ENCODE results near the gene CAPRIN1.

Gene CAPRIN1

GRCh38 chr11:34124885-34125668, 73.5 kb downstream of the CAPRIN1 start:
- in situ Hi-C loops (cut with HindIII; ENCODE audit: low sequenced_read_pairs), result no loop called here
- TF ChIP-seq, protein P1, sequence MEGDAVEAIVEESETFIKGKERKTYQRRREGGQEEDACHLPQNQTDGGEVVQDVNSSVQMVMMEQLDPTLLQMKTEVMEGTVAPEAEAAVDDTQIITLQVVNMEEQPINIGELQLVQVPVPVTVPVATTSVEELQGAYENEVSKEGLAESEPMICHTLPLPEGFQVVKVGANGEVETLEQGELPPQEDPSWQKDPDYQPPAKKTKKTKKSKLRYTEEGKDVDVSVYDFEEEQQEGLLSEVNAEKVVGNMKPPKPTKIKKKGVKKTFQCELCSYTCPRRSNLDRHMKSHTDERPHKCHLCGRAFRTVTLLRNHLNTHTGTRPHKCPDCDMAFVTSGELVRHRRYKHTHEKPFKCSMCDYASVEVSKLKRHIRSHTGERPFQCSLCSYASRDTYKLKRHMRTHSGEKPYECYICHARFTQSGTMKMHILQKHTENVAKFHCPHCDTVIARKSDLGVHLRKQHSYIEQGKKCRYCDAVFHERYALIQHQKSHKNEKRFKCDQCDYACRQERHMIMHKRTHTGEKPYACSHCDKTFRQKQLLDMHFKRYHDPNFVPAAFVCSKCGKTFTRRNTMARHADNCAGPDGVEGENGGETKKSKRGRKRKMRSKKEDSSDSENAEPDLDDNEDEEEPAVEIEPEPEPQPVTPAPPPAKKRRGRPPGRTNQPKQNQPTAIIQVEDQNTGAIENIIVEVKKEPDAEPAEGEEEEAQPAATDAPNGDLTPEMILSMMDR (IDR thresholded peaks at IDR 0.05; ENCODE audit: low read depth, low read length), result no peak
- DNase-seq (ENCODE audit: low read depth, low spot score), result no peak
- H3K4me3 ChIP-seq (ENCODE audit: low read depth, low read length), result no peak overlapping the region

GRCh38 chr11:34126959-34127848, 75.7 kb downstream of the CAPRIN1 start:
- no peak overlapping the region for H3K4me3 ChIP-seq (ENCODE audit: low read depth, low read length)
- TF ChIP-seq, protein P1 (IDR thresholded peaks at IDR 0.05; ENCODE audit: low read depth, low read length), result no peak
- DNase-seq (ENCODE audit: low read depth, low spot score), result no peak
- in situ Hi-C loops (cut with HindIII; ENCODE audit: low sequenced_read_pairs), result no loop called here

DNA sequence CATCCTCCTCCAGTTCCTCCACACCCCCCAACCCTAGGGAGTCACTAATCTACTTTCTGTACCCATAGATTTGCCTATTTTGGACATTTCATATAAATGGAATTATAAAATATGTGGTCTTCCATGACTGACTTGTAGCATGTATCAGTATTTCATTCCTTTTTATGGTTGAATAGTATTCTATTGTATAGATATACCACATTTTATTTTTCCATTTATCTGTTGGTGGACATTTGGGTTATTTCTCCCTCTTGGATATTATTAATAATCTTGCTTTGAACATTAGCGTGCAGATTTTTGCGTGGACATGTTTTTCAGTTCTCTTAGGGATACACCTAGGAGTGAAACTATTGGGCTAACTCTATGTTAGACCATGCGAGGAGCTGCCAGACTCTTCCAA, 77.3 kb downstream of the CAPRIN1 start:
- TF ChIP-seq, protein P1 (IDR thresholded peaks at IDR 0.05; ENCODE audit: low read depth, low read length), result no peak
- in situ Hi-C loops (cut with HindIII; ENCODE audit: low sequenced_read_pairs), result no loop called here
- H3K4me3 ChIP-seq (ENCODE audit: low read depth, low read length), result no peak overlapping the region
- no peak for DNase-seq (ENCODE audit: low read depth, low spot score)

DNA sequence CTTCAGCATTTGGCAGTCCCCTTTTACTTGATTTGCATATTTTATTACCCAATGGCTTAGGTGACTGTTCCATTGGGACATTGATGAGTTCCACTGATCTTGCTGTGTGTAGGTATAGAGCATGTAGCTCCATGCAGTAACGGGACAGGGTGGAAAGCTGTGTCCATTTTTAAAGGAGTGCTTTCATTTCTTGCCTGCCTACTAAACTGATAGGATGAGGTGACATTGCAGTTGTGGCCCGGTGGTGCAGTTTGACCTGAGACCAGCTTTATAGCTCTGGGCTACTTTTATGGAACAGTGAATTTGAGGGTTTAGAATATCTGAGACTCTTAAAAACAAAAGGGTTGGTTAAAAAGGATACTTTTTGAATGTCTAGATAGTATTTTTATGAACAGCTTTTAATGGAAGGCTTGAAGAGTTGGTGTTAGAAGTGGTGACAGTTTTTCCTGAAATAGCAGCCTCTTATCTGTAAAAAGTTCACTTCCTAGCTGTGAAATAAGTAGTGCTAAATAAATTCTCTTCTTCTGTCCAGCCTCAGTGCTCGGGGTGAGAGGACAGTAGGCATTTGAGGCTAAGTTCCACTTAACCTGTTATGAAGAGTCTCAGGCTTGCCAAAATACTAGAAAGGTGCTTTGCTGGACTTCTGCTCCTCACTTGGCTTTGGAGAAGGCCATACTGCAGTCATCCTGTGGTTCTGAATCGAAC, 80.9 kb downstream of the CAPRIN1 start:
- TF ChIP-seq, protein P1 (IDR thresholded peaks at IDR 0.05; ENCODE audit: low read depth, low read length), result no peak
- no peak overlapping the region for H3K4me3 ChIP-seq (ENCODE audit: low read depth, low read length)
- no peak for DNase-seq (ENCODE audit: low read depth, low spot score)
- in situ Hi-C loops (cut with HindIII; ENCODE audit: low sequenced_read_pairs), result no loop called here

DNA sequence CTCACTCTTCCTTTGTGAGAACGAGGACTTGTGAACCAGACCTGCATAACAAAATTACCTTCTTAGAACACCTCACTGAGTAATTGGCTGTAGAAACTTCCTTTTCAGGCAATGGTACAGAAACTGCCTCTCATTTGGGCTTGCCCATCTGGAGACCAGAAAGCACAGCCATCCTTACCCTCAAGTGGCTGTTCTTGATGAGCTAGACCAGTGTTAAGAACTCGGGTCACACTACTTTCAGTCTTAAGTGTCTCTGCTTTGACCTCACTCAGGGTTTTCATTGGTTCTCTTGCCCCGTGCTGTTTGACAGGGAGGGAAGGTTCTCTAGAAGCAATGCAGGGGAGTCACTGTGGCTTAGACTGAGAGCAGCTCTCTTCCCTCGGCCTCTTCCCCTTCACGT, 83.2 kb downstream of the CAPRIN1 start:
- in situ Hi-C loops (cut with HindIII; ENCODE audit: low sequenced_read_pairs), result no loop called here
- H3K4me3 ChIP-seq (ENCODE audit: low read depth, low read length), result no peak overlapping the region
- TF ChIP-seq, protein P1 (IDR thresholded peaks at IDR 0.05; ENCODE audit: low read depth, low read length), result no peak
- no peak for DNase-seq (ENCODE audit: low read depth, low spot score)

DNA sequence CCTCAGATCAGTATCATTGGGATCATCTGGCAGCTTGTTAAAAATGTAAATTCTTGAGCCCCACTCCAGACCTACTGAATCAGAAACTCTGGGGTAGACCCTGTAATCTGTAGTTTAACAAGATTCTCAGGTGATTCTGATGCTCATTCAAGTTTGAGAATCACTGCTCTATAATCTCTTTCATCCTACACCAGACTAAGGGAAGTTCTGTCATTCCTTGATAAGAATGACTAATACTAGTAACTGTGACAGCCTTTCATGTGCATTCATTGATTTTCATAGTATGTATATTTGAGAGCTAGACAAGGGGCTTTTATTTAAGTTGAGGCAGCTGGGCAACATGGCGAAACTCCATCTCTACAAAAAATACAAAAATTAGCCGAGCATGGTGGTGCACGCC, 83.9 kb downstream of the CAPRIN1 start:
- in situ Hi-C loops (cut with HindIII; ENCODE audit: low sequenced_read_pairs), result no loop called here
- no peak overlapping the region for H3K4me3 ChIP-seq (ENCODE audit: low read depth, low read length)
- no peak for DNase-seq (ENCODE audit: low read depth, low spot score)
- TF ChIP-seq, protein P1 (IDR thresholded peaks at IDR 0.05; ENCODE audit: low read depth, low read length), result no peak

Measured in astrocyte of the spinal cord (primary cell).